ENCODE measurements around the gene ACSS3. TPM values are rescaled to one million over a fixed set of nuclear protein-coding genes. Genes with fewer than 3 reads are reported as not detected.
"Not testable (repeated sequence)": the region's sequence is repeated elsewhere in the genome, so short reads cannot be mapped to it uniquely, and the experiment has no call there.

Gene ACSS3, protein sequence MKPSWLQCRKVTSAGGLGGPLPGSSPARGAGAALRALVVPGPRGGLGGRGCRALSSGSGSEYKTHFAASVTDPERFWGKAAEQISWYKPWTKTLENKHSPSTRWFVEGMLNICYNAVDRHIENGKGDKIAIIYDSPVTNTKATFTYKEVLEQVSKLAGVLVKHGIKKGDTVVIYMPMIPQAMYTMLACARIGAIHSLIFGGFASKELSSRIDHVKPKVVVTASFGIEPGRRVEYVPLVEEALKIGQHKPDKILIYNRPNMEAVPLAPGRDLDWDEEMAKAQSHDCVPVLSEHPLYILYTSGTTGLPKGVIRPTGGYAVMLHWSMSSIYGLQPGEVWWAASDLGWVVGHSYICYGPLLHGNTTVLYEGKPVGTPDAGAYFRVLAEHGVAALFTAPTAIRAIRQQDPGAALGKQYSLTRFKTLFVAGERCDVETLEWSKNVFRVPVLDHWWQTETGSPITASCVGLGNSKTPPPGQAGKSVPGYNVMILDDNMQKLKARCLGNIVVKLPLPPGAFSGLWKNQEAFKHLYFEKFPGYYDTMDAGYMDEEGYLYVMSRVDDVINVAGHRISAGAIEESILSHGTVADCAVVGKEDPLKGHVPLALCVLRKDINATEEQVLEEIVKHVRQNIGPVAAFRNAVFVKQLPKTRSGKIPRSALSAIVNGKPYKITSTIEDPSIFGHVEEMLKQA
- 29.7 TPM for polyA plus RNA-seq (2013, experiment 1 of 2)
- 23.3 TPM for polyA plus RNA-seq (2013, experiment 2 of 2)

DNA sequence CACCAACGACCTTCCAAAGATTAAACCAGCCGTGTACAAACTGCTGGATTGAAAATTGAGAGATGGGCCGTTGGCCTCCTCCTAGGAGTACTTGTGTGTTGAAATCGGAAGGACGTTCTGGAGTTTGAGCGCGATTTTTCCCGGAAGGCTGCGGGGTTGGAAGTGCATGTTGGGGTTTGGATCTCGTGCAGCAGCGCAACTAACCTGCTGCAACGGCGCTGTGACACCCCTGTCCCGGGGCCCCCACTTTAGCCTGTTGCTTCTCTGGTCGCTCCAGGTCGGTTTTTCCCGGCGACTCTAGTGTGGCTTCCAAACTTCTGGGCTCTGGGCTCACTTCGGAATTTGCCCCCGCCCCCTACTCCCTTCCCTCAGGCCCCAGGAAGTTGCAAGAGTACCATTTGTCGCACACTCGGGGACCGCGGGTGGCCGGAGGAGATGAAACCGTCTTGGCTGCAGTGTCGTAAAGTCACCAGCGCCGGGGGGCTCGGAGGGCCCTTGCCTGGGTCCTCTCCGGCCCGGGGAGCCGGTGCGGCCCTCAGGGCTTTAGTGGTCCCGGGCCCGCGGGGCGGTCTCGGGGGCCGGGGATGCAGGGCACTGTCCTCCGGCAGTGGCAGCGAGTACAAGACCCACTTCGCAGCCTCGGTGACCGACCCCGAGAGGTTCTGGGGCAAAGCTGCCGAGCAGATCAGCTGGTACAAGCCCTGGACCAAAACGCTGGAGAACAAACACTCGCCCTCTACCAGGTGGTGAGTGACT is at the start of gene ACSS3:
TSS of gene ACSS3 (plus strand) at position 394 of the 756 bp plus-strand sequence. CDS start at position 436, 42 bp downstream.
- peaks cover 11% of the 10 kb centered on the region for H3K4me1 ChIP-seq (ENCODE audit: control insufficient read depth, insufficient read depth, low read length, poor library complexity, severe bottlenecking)
- 0% methylated on average over 36 to 47 of the region's 49 CpGs for WGBS, 2 experiments (ENCODE audit: insufficient coverage in 2 of 2)
- H3K27ac ChIP-seq (ENCODE audit: low read depth, low read length, severe bottlenecking): peak within 1 kb of the TSS; percentile 52
- no peaks in the 10 kb centered on the region for H3K9me3 ChIP-seq (ENCODE audit: control insufficient read depth, low read length)
- H3K4me3 ChIP-seq (ENCODE audit: extremely low read depth, insufficient read depth, low read length, poor library complexity, severe bottlenecking): peak within 1 kb of the TSS; percentile 70
- no peaks in the 10 kb centered on the region for H3K36me3 ChIP-seq (ENCODE audit: control insufficient read depth, insufficient read depth, low read length)

DNA sequence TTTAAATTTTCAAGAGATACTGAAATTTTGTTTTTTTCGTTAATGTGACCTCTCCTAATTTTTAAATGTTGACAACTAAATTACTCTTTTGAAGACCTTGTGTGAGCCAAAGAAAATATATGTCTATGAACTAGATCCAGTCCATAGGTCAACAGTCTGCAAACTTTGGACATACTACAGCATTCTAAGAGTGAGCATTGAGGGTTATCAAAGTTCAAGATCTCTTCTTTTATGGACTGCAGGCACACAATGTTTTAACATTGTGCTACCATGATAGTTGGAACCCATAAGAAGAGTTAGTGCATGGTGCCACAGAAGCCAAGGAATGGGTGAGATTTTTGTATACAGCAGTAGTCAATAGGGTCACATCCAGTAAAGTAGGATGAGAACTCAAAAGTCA is 43.0 kb upstream of the ACSS3 start:
- no peak overlapping the region for H3K4me3 ChIP-seq (ENCODE audit: extremely low read depth, insufficient read depth, low read length, poor library complexity, severe bottlenecking)
- H3K27ac ChIP-seq (ENCODE audit: low read depth, low read length, severe bottlenecking): no peak overlapping the region

DNA sequence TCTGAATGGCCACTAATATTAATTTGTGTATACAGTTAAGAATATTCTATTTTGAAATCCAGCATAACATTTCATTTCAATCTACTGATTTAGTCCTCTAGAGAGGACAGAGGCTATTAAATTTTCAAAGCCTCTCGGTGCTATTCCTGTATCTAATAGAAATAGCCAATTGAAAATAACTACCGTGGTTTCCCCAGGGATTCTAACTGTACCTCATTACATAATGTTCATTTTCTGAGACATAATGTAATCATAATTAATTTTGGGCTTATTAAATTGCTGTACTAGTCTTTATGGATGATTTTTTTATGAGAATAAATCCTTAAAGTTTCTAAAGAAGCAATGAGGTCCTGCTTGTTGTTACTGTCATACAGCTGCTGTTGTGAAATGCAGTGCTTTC is 38.6 kb upstream of the ACSS3 start:
- WGBS, 2 experiments (ENCODE audit: insufficient coverage in 2 of 2): 83 to 100% methylated on average over 1 of the region's 2 CpGs
- Histone ChIP-seq H3K4me3 (ENCODE audit: extremely low read depth, insufficient read depth, low read length, poor library complexity, severe bottlenecking) (no peak overlapping the region), H3K27ac (ENCODE audit: low read depth, low read length, severe bottlenecking) (no peak overlapping the region), H3K36me3 (ENCODE audit: control insufficient read depth, insufficient read depth, low read length) (no peaks in the 10 kb centered on the region), H3K9me3 (ENCODE audit: control insufficient read depth, low read length) (no peaks in the 10 kb centered on the region), H3K4me1 (ENCODE audit: control insufficient read depth, insufficient read depth, low read length, poor library complexity, severe bottlenecking) (no peaks in the 10 kb centered on the region)

More for the DNA sequence above, 43.0 kb upstream of the ACSS3 start:
- no peaks in the 10 kb centered on the region for H3K36me3 ChIP-seq (ENCODE audit: control insufficient read depth, insufficient read depth, low read length)
- H3K9me3 ChIP-seq (ENCODE audit: control insufficient read depth, low read length): no peaks in the 10 kb centered on the region
- H3K4me1 ChIP-seq (ENCODE audit: control insufficient read depth, insufficient read depth, low read length, poor library complexity, severe bottlenecking): no peaks in the 10 kb centered on the region
- whole genome bisulfite sequencing, 2 experiments (ENCODE audit: insufficient coverage in 2 of 2): no CpG with 5 or more reads among the region's 1 CpG

DNA sequence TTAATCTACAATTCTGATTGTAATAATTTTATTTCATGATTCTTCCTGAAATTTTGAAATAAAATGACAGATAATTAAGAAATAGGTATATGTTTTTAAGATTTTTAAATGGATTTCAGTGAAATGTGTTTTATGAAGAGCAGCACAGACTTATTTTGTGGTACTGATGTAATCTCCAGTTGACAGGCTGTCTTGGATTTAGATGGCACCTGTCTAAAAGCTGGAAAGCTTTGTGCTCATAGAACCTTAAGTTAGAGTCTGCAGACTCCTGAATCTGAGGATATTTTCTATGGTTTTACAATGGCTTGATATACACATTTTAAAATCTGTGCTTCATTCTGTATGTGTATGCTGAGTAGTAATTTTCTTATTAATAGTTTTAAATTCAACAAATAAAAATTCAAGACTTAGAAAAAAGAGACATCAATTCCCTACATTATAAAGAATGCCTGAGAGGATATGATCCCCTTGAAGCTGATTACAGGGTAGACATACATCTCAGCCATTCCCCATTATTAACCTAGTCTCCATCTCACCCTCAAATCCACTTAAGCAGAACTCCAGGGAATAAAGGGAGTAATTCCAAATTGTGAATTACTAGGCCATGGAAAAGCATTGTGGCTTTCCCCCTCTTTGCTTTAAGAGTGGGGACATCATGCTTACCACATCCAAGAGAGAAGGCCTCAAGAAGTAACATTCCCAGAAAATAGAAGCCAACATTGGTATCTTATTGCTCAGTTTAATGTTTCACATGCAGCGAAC is 33.7 kb upstream of the ACSS3 start:
- H3K4me1 ChIP-seq (ENCODE audit: control insufficient read depth, insufficient read depth, low read length, poor library complexity, severe bottlenecking): no peaks in the 10 kb centered on the region
- H3K36me3 ChIP-seq (ENCODE audit: control insufficient read depth, insufficient read depth, low read length): no peaks in the 10 kb centered on the region
- WGBS, 2 experiments (ENCODE audit: insufficient coverage in 2 of 2): no CpG with 5 or more reads among the region's 1 CpG
- no peaks in the 10 kb centered on the region for H3K9me3 ChIP-seq (ENCODE audit: control insufficient read depth, low read length)
- H3K4me3 ChIP-seq (ENCODE audit: extremely low read depth, insufficient read depth, low read length, poor library complexity, severe bottlenecking): no peak overlapping the region
- no peak overlapping the region for H3K27ac ChIP-seq (ENCODE audit: low read depth, low read length, severe bottlenecking)

- H3K4me3 ChIP-seq (ENCODE audit: extremely low read depth, insufficient read depth, low read length, poor library complexity, severe bottlenecking); H3K36me3 ChIP-seq (ENCODE audit: control insufficient read depth, insufficient read depth, low read length); H3K4me1 ChIP-seq (ENCODE audit: control insufficient read depth, insufficient read depth, low read length, poor library complexity, severe bottlenecking); H3K27ac ChIP-seq (ENCODE audit: low read depth, low read length, severe bottlenecking); H3K9me3 ChIP-seq (ENCODE audit: control insufficient read depth, low read length): not testable (repeated sequence)
- 88 to 94% methylated on average over 9 to 11 of the region's 11 CpGs for WGBS, 2 experiments (ENCODE audit: insufficient coverage in 2 of 2)
Observed at GRCh38 chr12:81064971-81065370, 12.9 kb upstream of the ACSS3 start.

GRCh38 chr12:81070846-81071245 is 7.0 kb upstream of the ACSS3 start:
- H3K4me1 ChIP-seq (ENCODE audit: control insufficient read depth, insufficient read depth, low read length, poor library complexity, severe bottlenecking): no peaks in the 10 kb centered on the region
- no peaks in the 10 kb centered on the region for H3K9me3 ChIP-seq (ENCODE audit: control insufficient read depth, low read length)
- no peak overlapping the region for H3K27ac ChIP-seq (ENCODE audit: low read depth, low read length, severe bottlenecking)
- no peaks in the 10 kb centered on the region for H3K36me3 ChIP-seq (ENCODE audit: control insufficient read depth, insufficient read depth, low read length)
- no peak overlapping the region for H3K4me3 ChIP-seq (ENCODE audit: extremely low read depth, insufficient read depth, low read length, poor library complexity, severe bottlenecking)

DNA sequence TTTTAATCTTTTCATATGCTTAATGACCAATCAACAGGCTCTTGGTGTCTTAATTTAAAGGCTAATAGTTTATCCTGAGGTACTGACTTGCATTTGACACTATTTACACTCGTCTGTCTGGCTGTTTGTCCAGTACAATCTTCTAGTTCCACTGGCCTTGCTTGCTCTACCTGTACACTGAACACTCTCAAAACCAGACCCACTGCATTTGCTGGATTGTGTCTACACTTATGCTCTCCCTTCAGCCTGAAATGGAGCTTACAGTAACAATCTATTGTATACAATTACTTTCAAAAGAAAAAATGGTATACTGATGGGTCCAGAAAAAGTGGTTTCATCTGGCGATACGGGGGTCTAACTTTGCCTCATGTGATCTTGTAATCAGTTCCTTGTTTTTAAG is 2.3 kb upstream of the ACSS3 start:
- no peak overlapping the region for H3K4me3 ChIP-seq (ENCODE audit: extremely low read depth, insufficient read depth, low read length, poor library complexity, severe bottlenecking)
- WGBS, 2 experiments (ENCODE audit: insufficient coverage in 2 of 2): 72 to 78% methylated on average over 3 of the region's 3 CpGs
- no peaks in the 10 kb centered on the region for H3K9me3 ChIP-seq (ENCODE audit: control insufficient read depth, low read length)
- H3K36me3 ChIP-seq (ENCODE audit: control insufficient read depth, insufficient read depth, low read length): no peaks in the 10 kb centered on the region
- H3K27ac ChIP-seq (ENCODE audit: low read depth, low read length, severe bottlenecking): no peak overlapping the region
- H3K4me1 ChIP-seq (ENCODE audit: control insufficient read depth, insufficient read depth, low read length, poor library complexity, severe bottlenecking): peaks cover 6% of the 10 kb centered on the region

- peak overlapping the region; percentile 70 for H3K4me3 ChIP-seq (ENCODE audit: extremely low read depth, insufficient read depth, low read length, poor library complexity, severe bottlenecking)
Observed at GRCh38 chr12:81077329-81077685, 572 bp upstream of the ACSS3 start.

DNA sequence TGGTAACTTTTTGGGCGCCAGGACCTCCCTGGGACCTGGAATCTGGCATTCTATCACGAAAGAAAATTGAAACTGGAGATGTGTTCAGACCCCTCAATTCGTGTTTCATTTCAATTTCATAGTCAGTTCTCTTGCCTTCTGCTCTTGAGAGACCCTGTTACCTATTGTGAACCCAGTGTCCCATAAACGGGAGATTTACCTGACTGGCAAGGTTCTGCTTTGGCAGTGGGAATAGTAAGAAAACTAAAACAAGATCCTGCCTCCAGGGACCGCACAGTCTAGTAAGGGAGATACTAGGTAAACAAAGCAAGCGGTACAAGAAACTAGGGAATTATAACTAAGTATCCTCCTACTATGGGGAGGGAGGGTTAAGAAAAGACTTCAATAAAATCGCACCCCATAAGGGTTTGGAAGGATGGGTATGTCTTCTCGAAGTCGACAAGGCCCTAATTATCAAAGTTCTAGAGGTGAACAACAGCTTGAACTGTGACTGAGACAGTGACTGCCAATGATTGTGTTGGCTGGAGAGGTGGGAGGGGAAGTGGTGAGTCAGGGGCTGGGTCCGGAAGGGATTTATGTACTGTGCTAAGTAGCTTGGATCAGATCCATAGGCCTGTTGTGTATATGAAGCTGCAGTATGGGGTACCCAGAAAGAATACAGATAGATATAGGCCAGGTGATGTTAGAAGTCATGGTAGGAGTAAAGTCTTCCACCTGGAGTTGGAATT is 754 bp downstream of the ACSS3 start:
- 6 to 8% methylated on average over 4 to 7 of the region's 10 CpGs for WGBS, 2 experiments (ENCODE audit: insufficient coverage in 2 of 2)
- H3K9me3 ChIP-seq (ENCODE audit: control insufficient read depth, low read length): no peaks in the 10 kb centered on the region
- H3K27ac ChIP-seq (ENCODE audit: low read depth, low read length, severe bottlenecking): peak overlapping the region; percentile 52
- peaks cover 11% of the 10 kb centered on the region for H3K4me1 ChIP-seq (ENCODE audit: control insufficient read depth, insufficient read depth, low read length, poor library complexity, severe bottlenecking)
- H3K36me3 ChIP-seq (ENCODE audit: control insufficient read depth, insufficient read depth, low read length): no peaks in the 10 kb centered on the region
- H3K4me3 ChIP-seq (ENCODE audit: extremely low read depth, insufficient read depth, low read length, poor library complexity, severe bottlenecking): peak overlapping the region; percentile 70

More at GRCh38 chr12:81077329-81077685, 572 bp upstream of the ACSS3 start:
- Histone ChIP-seq H3K9me3 (ENCODE audit: control insufficient read depth, low read length) (no peaks in the 10 kb centered on the region), H3K36me3 (ENCODE audit: control insufficient read depth, insufficient read depth, low read length) (no peaks in the 10 kb centered on the region), H3K27ac (ENCODE audit: low read depth, low read length, severe bottlenecking) (no peak overlapping the region), H3K4me1 (ENCODE audit: control insufficient read depth, insufficient read depth, low read length, poor library complexity, severe bottlenecking) (peaks cover 11% of the 10 kb centered on the region)
- WGBS, 2 experiments (ENCODE audit: insufficient coverage in 2 of 2): 7 to 14% methylated on average over 2 to 3 of the region's 6 CpGs
